Stimulated activated CD8-positive, alpha-beta memory T cell treated with anti-CD3 and anti-CD28 coated beads, Interleukin-12 subunit alpha, Interleukin-12 subunit beta, amount 100 ng/mL, for 24 hours (primary cell): ENCODE data around the gene MAMLD1.

Source experiments
- DNase-seq: peaks from one replicate; pipeline ENCODE4 v3.0.0-alpha.2; 2020; ENCODE audit errors: extremely low read depth

The MAMLD1 gene

GRCh38 chrX:150502091-150502490 lies 139.0 kb downstream of the MAMLD1 start:
- DNase-seq = no peak

- no peak for DNase-seq
Observed at GRCh38 chrX:150502979-150503897, 140.1 kb downstream of the MAMLD1 start.

- DNase-seq = no peak
Observed at GRCh38 chrX:150503898-150504219, 140.7 kb downstream of the MAMLD1 start.

- DNase-seq = no peak
Observed at GRCh38 chrX:150504397-150505182, 141.5 kb downstream of the MAMLD1 start.

- DNase-seq = no peak
Observed at GRCh38 chrX:150506020-150506419, 142.9 kb downstream of the MAMLD1 start.

GRCh38 chrX:150506486-150506885 lies 143.4 kb downstream of the MAMLD1 start:
- no peak for DNase-seq

GRCh38 chrX:150507251-150507856 lies 144.2 kb downstream of the MAMLD1 start:
- no peak for DNase-seq

- no peak for DNase-seq
Observed at GRCh38 chrX:150508018-150508417, 144.9 kb downstream of the MAMLD1 start.

GRCh38 chrX:150508451-150509367 lies 145.6 kb downstream of the MAMLD1 start:
- no peak for DNase-seq

GRCh38 chrX:150509703-150510102 lies 146.6 kb downstream of the MAMLD1 start:
- no peak for DNase-seq

GRCh38 chrX:150512461-150512901 lies 149.4 kb downstream of the MAMLD1 start:
- DNase-seq = no peak

- DNase-seq = no peak
Observed at GRCh38 chrX:150513544-150513943, 150.4 kb downstream of the MAMLD1 start.

- no peak for DNase-seq
Observed at GRCh38 chrX:150514462-150514861, 151.3 kb downstream of the MAMLD1 start.

- DNase-seq = no peak
Observed at GRCh38 chrX:150515801-150516200, 152.7 kb downstream of the MAMLD1 start.

- no peak for DNase-seq
Observed at GRCh38 chrX:150517303-150517910, 154.3 kb downstream of the MAMLD1 start.

GRCh38 chrX:150522494-150522893 lies 159.4 kb downstream of the MAMLD1 start:
- DNase-seq = no peak

- DNase-seq = no peak
Observed at GRCh38 chrX:150525061-150525919, 162.2 kb downstream of the MAMLD1 start.

- DNase-seq = no peak
Observed at GRCh38 chrX:150526692-150527091, 163.6 kb downstream of the MAMLD1 start.

GRCh38 chrX:150527108-150527507 lies 164.0 kb downstream of the MAMLD1 start:
- no peak for DNase-seq

GRCh38 chrX:150529587-150529986 lies 166.5 kb downstream of the MAMLD1 start:
- DNase-seq = no peak
